K562 (cell line): Measurements from ENCODE around the gene TMEM151A. TPM values are rescaled to one million over a fixed set of nuclear protein-coding genes. Genes with fewer than 3 reads are reported as not detected.
A peak's percentile ranks its signal among the peaks of the same experiment; 100 is the strongest.

Source experiments
- ATF7 ChIP-seq: fragments of 450-650 bp; IDR thresholded peaks from 2 replicates; pipeline ENCODE4 v1.7.1; 2014; ENCODE audit warnings: mild to moderate bottlenecking, moderate library complexity
- ELF1 ChIP-seq: fragments of 200-800 bp; sonication (Bioruptor generic); IDR thresholded peaks from 2 replicates; pipeline ENCODE4 v1.6.1; 2016; ENCODE audit warnings: missing genetic modification characterization, missing compliant biosample characterization
- HNRNPLL ChIP-seq: fragments of 200-400 bp; formaldehyde crosslinking; IDR thresholded peaks from 2 replicates; pipeline ENCODE4 v1.6.1; 2017; ENCODE audit warnings: low read length, low read depth, mild to moderate bottlenecking; ENCODE audit not compliant: poor library complexity, severe bottlenecking
- KAT2B ChIP-seq: IDR thresholded peaks from one replicate; pipeline ENCODE4 v1.6.1; 2012; ENCODE audit warnings: low read depth, mild to moderate bottlenecking, control low read depth, inconsistent platforms, low read length, moderate library complexity
- MTA2 ChIP-seq: fragments of 450-650 bp; IDR thresholded peaks from 2 replicates; pipeline ENCODE4 v1.6.1; 2016; ENCODE audit warnings: low read depth
- NFIC ChIP-seq: fragments of 450-650 bp; IDR thresholded peaks from 2 replicates; pipeline ENCODE4 v1.6.1; 2017; ENCODE audit warnings: mild to moderate bottlenecking, inconsistent platforms
- NFRKB ChIP-seq: fragments of 450-650 bp; IDR thresholded peaks from 2 replicates; pipeline ENCODE4 v1.6.1; 2016; ENCODE audit warnings: low read depth
- NR1H2 ChIP-seq: sonication (generic); formaldehyde crosslinking; IDR thresholded peaks from 2 replicates; pipeline ENCODE4 v1.4.0; 2020; ENCODE audit warnings: mild to moderate bottlenecking, missing genetic modification reagents
- RB1 ChIP-seq: fragments of 450-650 bp; IDR thresholded peaks from 2 replicates; pipeline ENCODE4 v1.6.1; 2017; ENCODE audit warnings: low read depth, mild to moderate bottlenecking
- SP2 ChIP-seq: IDR thresholded peaks from 2 replicates; pipeline ENCODE4 v1.6.1; 2011; ENCODE audit warnings: mild to moderate bottlenecking, low read depth, low read length, moderate library complexity; ENCODE audit not compliant: poor library complexity, severe bottlenecking; ENCODE audit errors: extremely low read depth
- SREBF1 ChIP-seq: fragments of 150-350 bp; IDR thresholded peaks from 2 replicates; pipeline ENCODE4 v1.6.1; 2014; ENCODE audit warnings: antibody characterized with exemption, low read depth, low read length, borderline replicate concordance
- STAT5B ChIP-seq: fragments of 250-450 bp; sonication (Bioruptor Pico); IDR thresholded peaks from 2 replicates; pipeline ENCODE4 v1.8.0; 2021; ENCODE audit warnings: mild to moderate bottlenecking, inconsistent platforms
- TEAD2 ChIP-seq: fragments of 450-650 bp; IDR thresholded peaks from 2 replicates; pipeline ENCODE4 v1.6.1; 2016; ENCODE audit warnings: missing genetic modification characterization, control low read depth, missing compliant biosample characterization
- ZC3H8 ChIP-seq: fragments of 450-650 bp; IDR thresholded peaks from 2 replicates; pipeline ENCODE4 v1.6.1; 2017
- ZFX ChIP-seq: sonication (generic); formaldehyde crosslinking; IDR thresholded peaks from 2 replicates; pipeline ENCODE4 v1.8.0; 2022; ENCODE audit warnings: mild to moderate bottlenecking, missing genetic modification reagents, moderate library complexity
- ZNF124 ChIP-seq: sonication (generic); formaldehyde crosslinking; IDR thresholded peaks from 2 replicates; pipeline ENCODE4 v1.8.1; 2022; ENCODE audit warnings: missing genetic modification reagents
- polyA plus RNA-seq, 8 experiments: library from polyadenylated mRNA; depleted of rRNA in 4 of 8; stranded (reverse) in 5 of 8; unstranded in 3 of 8; fragments of >200 nt; fragmentation: Nextera tagmentation in 2 of 8; fragmentation: Illumina TruSeq in 1 of 8; extraction: Ambion mirVana in 2 of 8; extraction: Trizol in 1 of 8; gene quantifications; 2 replicates each; pipeline versions ENCODE4 v1.2.1 to v1.2.3, GENCODE V29; 2011 to 2014; ENCODE audit warnings: inconsistent platforms in 1 of 8, missing spikeins in 1 of 8
- total RNA-seq, 7 experiments: library from RNA; depleted of rRNA in 6 of 7; stranded (reverse); fragments of >200 nt in 6 of 7; fragmentation: Illumina TruSeq in 2 of 7; extraction: Trizol in 2 of 7; gene quantifications; 2 replicates each; pipeline versions ENCODE4 v1.2.1 to v1.2.3, GENCODE V29; 2011 to 2021; ENCODE audit warnings: low replicate concordance in 1 of 7
- TF ChIP-seq, protein P1 (sequence below): sonication (generic); formaldehyde crosslinking; IDR thresholded peaks from 2 replicates; pipeline ENCODE4 v1.8.1; 2023; ENCODE audit warnings: missing genetic modification reagents, mild to moderate bottlenecking, borderline replicate concordance
- TF ChIP-seq, protein P2 (sequence below): fragments of 450-650 bp; formaldehyde crosslinking; IDR thresholded peaks from 2 replicates; pipeline ENCODE4 v1.4.0; 2020; ENCODE audit warnings: mild to moderate bottlenecking, moderate library complexity
- TF ChIP-seq, protein P3 (sequence below): fragments of 450-650 bp; IDR thresholded peaks from 2 replicates; pipeline ENCODE4 v1.6.1; 2016; ENCODE audit warnings: low read depth, mild to moderate bottlenecking, moderate library complexity
- TF ChIP-seq, protein P4 (sequence below): sonication (generic); formaldehyde crosslinking; IDR thresholded peaks from 2 replicates; pipeline ENCODE4 v1.8.0; 2022; ENCODE audit warnings: mild to moderate bottlenecking, low read depth, missing genetic modification reagents

TMEM151A gene
- total and polyA plus RNA-seq, 9 of the 15 experiments (the other 6 are each of a cell fraction or from before 2014, with no cell fraction given), result not detected

DNA sequence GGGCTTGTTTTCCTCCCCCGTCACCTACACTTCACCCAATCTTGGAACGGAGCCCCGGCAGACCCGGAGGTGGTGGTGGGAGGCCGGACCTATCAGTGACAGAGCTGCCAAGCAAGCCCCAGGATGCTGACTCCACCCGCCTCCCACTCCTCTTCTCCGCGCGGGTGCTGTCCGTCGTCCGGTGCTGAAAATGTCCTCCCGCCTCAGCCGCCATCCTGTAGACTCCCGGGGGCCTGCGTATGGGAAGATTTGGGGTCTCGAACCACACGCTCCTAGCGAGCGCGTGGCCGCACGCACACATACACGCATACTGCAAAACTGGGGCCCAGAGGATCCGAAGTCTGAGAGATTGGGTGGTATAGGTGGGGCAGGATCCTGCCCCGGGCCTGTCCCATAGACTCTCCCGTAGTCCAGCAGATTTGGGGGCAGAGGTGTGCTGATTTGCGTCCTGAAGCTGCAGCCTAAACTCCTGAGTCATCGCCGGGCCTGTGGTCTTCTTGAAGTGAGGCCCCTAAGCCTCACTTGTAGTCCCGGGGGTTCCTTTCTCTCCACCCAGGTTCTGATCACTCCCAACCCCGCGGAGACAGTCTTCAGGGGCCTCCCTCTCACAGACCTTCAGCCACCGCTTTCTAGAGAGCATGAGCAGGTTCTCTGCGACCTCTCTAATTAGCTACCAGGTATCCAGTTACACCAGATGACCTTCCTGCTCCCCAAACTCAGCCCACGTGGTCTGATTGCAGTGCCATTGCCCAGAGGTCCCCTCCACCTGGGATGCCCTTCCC lies 2.0 kb upstream of the TMEM151A start (continued):
- TF ChIP-seq, protein P1, sequence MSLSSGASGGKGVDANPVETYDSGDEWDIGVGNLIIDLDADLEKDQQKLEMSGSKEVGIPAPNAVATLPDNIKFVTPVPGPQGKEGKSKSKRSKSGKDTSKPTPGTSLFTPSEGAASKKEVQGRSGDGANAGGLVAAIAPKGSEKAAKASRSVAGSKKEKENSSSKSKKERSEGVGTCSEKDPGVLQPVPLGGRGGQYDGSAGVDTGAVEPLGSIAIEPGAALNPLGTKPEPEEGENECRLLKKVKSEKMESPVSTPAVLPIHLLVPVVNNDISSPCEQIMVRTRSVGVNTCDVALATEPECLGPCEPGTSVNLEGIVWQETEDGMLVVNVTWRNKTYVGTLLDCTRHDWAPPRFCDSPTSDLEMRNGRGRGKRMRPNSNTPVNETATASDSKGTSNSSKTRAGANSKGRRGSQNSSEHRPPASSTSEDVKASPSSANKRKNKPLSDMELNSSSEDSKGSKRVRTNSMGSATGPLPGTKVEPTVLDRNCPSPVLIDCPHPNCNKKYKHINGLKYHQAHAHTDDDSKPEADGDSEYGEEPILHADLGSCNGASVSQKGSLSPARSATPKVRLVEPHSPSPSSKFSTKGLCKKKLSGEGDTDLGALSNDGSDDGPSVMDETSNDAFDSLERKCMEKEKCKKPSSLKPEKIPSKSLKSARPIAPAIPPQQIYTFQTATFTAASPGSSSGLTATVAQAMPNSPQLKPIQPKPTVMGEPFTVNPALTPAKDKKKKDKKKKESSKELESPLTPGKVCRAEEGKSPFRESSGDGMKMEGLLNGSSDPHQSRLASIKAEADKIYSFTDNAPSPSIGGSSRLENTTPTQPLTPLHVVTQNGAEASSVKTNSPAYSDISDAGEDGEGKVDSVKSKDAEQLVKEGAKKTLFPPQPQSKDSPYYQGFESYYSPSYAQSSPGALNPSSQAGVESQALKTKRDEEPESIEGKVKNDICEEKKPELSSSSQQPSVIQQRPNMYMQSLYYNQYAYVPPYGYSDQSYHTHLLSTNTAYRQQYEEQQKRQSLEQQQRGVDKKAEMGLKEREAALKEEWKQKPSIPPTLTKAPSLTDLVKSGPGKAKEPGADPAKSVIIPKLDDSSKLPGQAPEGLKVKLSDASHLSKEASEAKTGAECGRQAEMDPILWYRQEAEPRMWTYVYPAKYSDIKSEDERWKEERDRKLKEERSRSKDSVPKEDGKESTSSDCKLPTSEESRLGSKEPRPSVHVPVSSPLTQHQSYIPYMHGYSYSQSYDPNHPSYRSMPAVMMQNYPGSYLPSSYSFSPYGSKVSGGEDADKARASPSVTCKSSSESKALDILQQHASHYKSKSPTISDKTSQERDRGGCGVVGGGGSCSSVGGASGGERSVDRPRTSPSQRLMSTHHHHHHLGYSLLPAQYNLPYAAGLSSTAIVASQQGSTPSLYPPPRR (CRISPR knock-in tag), result peak; percentile 72; the same call in 1 of the 2 replicates
- TF ChIP-seq ZFX (CRISPR knock-in tag), result no peak
- TF ChIP-seq RB1, result peak; percentile 74; the same call in 1 of the 2 replicates
- TF ChIP-seq ELF1 (tag), result no peak
- peak; percentile 19; the same call in 1 of the 2 replicates for TF ChIP-seq NFIC
- TF ChIP-seq SREBF1, result no peak
- 0 out of 2 replicates have a peak, but pooled peaks have one; percentile 89 for TF ChIP-seq NR1H2 (CRISPR knock-in tag)
- no peak for TF ChIP-seq ZC3H8
- TF ChIP-seq HNRNPLL, result peak; percentile 24
- TF ChIP-seq, protein P2, sequence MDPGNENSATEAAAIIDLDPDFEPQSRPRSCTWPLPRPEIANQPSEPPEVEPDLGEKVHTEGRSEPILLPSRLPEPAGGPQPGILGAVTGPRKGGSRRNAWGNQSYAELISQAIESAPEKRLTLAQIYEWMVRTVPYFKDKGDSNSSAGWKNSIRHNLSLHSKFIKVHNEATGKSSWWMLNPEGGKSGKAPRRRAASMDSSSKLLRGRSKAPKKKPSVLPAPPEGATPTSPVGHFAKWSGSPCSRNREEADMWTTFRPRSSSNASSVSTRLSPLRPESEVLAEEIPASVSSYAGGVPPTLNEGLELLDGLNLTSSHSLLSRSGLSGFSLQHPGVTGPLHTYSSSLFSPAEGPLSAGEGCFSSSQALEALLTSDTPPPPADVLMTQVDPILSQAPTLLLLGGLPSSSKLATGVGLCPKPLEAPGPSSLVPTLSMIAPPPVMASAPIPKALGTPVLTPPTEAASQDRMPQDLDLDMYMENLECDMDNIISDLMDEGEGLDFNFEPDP (CRISPR knock-in tag), result no peak
- TF ChIP-seq SP2, result no peak
- no peak for TF ChIP-seq KAT2B
- no peak for TF ChIP-seq ATF7
- TF ChIP-seq MTA2, result no peak
- TF ChIP-seq, protein P3, sequence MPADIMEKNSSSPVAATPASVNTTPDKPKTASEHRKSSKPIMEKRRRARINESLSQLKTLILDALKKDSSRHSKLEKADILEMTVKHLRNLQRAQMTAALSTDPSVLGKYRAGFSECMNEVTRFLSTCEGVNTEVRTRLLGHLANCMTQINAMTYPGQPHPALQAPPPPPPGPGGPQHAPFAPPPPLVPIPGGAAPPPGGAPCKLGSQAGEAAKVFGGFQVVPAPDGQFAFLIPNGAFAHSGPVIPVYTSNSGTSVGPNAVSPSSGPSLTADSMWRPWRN, result no peak
- no peak for TF ChIP-seq STAT5B (CRISPR knock-in tag)
- TF ChIP-seq, protein P4, sequence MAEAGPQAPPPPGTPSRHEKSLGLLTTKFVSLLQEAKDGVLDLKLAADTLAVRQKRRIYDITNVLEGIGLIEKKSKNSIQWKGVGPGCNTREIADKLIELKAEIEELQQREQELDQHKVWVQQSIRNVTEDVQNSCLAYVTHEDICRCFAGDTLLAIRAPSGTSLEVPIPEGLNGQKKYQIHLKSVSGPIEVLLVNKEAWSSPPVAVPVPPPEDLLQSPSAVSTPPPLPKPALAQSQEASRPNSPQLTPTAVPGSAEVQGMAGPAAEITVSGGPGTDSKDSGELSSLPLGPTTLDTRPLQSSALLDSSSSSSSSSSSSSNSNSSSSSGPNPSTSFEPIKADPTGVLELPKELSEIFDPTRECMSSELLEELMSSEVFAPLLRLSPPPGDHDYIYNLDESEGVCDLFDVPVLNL (CRISPR knock-in tag), result peak; percentile 77; the same call in 1 of the 2 replicates
- TF ChIP-seq TEAD2 (tag), result no peak
- peak; percentile 87; the same call in 1 of the 2 replicates for TF ChIP-seq ZNF124 (CRISPR knock-in tag)
- no peak for TF ChIP-seq NFRKB
